ENCODE results near the gene NCR2. TPM values are rescaled to one million over a fixed set of nuclear protein-coding genes. Genes with fewer than 3 reads are reported as not detected.

Gene NCR2
- total and polyA plus RNA-seq, 2 of the 13 experiments (the other 11 are each of a cell fraction or from before 2014, with no cell fraction given): not detected

GRCh38 chr6:41372832-41373626, 37.6 kb downstream of the NCR2 start (continued):
- TF ChIP-seq GRHL1 (CRISPR knock-in tag; conservative IDR thresholded peaks at IDR 0.05) (no peak), ELF4 (CRISPR knock-in tag; IDR thresholded peaks at IDR 0.05; ENCODE audit: borderline replicate concordance) (no peak), ZNF281 (CRISPR knock-in tag; IDR thresholded peaks at IDR 0.05; ENCODE audit: borderline replicate concordance) (peak; percentile 72), MYC (CRISPR knock-in tag; IDR thresholded peaks at IDR 0.05; ENCODE audit: borderline replicate concordance) (peak; percentile 32; the same call in 1 of the 2 replicates), IRX3 (CRISPR knock-in tag; IDR thresholded peaks at IDR 0.05; ENCODE audit: borderline replicate concordance, low read depth) (no peak; the same call in 1 of the 2 replicates), ZKSCAN8 (CRISPR knock-in tag; IDR thresholded peaks at IDR 0.05; ENCODE audit: borderline replicate concordance) (no peak), FOXC1 (CRISPR knock-in tag; IDR thresholded peaks at IDR 0.05; ENCODE audit: borderline replicate concordance) (no peak), PATZ1 (CRISPR knock-in tag; IDR thresholded peaks at IDR 0.05) (peak; percentile 90), ZNF652 (CRISPR knock-in tag; IDR thresholded peaks at IDR 0.05; ENCODE audit: borderline replicate concordance, low read depth) (peak; percentile 75), KDM3A (CRISPR knock-in tag; IDR thresholded peaks at IDR 0.05; ENCODE audit: low read depth) (peak; percentile 47; the same call in 1 of the 2 replicates), ZNF3 (CRISPR knock-in tag; IDR thresholded peaks at IDR 0.05) (no peak), KLF16 (CRISPR knock-in tag; IDR thresholded peaks at IDR 0.05) (no peak), ZGPAT (CRISPR knock-in tag; IDR thresholded peaks at IDR 0.05) (peak; percentile 43; the same call in 1 of the 2 replicates), ZNF460 (CRISPR knock-in tag; IDR thresholded peaks at IDR 0.05; ENCODE audit: borderline replicate concordance) (no peak), ZNF546 (CRISPR knock-in tag; conservative IDR thresholded peaks at IDR 0.05) (no peak), ZNF790 (CRISPR knock-in tag; IDR thresholded peaks at IDR 0.05; ENCODE audit: borderline replicate concordance) (no peak), MAX (IDR thresholded peaks at IDR 0.05) (0 out of 2 replicates have a peak, but pooled peaks have one; percentile 14), TBX2 (CRISPR knock-in tag; IDR thresholded peaks at IDR 0.05; ENCODE audit: borderline replicate concordance) (no peak; the same call in 1 of the 2 replicates)

Measured in HepG2 (cell line).